K562 (cell line): ENCODE measurements around the gene ZBTB9. TPM values are rescaled to one million over a fixed set of nuclear protein-coding genes. Genes with fewer than 3 reads are reported as not detected.
A peak's percentile ranks its signal among the peaks of the same experiment; 100 is the strongest.

Experiments used
- ATAC-seq: fragments of 200-7000 bp; cut with Tn5 transposase; 3 replicates; pipeline ENCODE4 v1.9.1; 2020; ENCODE audit warnings: moderate library complexity
- BruUV-seq: library from RNA; stranded (reverse); fragments of 400-500 nt; replicated peaks from 2 replicates; lab custom pipeline; 2021; lab: Mats Ljungman, UMichigan
- CTCF ChIA-PET: fragments of 300-600 bp; formaldehyde crosslinking; extraction: SDS; loops from one replicate; lab custom pipeline; 2021; ENCODE audit warnings: low intra/inter-chr PET ratio; lab: Yijun Ruan, JAX
- POLR2A ChIA-PET: fragments of 300-600, 350-650 bp; sonication (Branson Sonifier 250); formaldehyde crosslinking; extraction: SDS; loops from one replicate; lab custom pipeline; 2021; ENCODE audit warnings: antibody characterized with exemption, inconsistent platforms; lab: Yijun Ruan, JAX
- DNase-seq, 4 experiments: peaks; one replicate each; pipeline versions ENCODE4 v3.0.0 to v3.0.0-alpha.2; 2011 to 2018; ENCODE audit warnings: low spot score in 3 of 4, mixed read lengths in 3 of 4; ENCODE audit errors: extremely low read depth in 1 of 4
- FAIRE-seq: peaks from 2 replicates; lab custom pipeline; 2011; peaks lifted over from hg19 to GRCh38; lab: Jason Lieb, UNC
- H2AFZ ChIP-seq: 2 replicates; pipeline ENCODE4 v1.6.0; 2011; ENCODE audit warnings: low read depth, low read length, control low read depth, inconsistent platforms
- H3K27ac ChIP-seq: fragments of 200-600 bp; 3 replicates; pipeline ENCODE4 v1.8.0; 2011; ENCODE audit warnings: low read depth, mild to moderate bottlenecking, control low read depth, inconsistent platforms, low read length, moderate library complexity, mixed read lengths; ENCODE audit errors: extremely low read depth
- H3K27me3 ChIP-seq, 2 experiments: fragments of 300-600 bp in 1 of 2; 2 replicates in 1 of 2; 3 replicates in 1 of 2; pipeline versions ENCODE4 v1.6.0 to v1.8.0; 2011; ENCODE audit warnings: inconsistent platforms in 2 of 2, low read length in 2 of 2, mild to moderate bottlenecking in 1 of 2, mixed read lengths in 1 of 2, moderate library complexity in 1 of 2; ENCODE audit not compliant: control insufficient read depth in 2 of 2, insufficient read depth in 2 of 2
- H3K36me3 ChIP-seq: fragments of 300-600 bp; 3 replicates; pipeline ENCODE4 v1.8.0; 2011; ENCODE audit warnings: mild to moderate bottlenecking, low read length, inconsistent platforms; ENCODE audit not compliant: control insufficient read depth, insufficient read depth
- H3K4me1 ChIP-seq, 2 experiments: fragments of 200-600 bp in 1 of 2; replicated peaks in 1 of 2; 2 replicates in 1 of 2; 3 replicates in 1 of 2; pipeline versions ENCODE4 v1.5.1 to v1.8.0; 2011; ENCODE audit warnings: inconsistent platforms in 2 of 2, low read length in 2 of 2, mild to moderate bottlenecking in 1 of 2, mixed read lengths in 1 of 2, moderate library complexity in 1 of 2; ENCODE audit not compliant: control insufficient read depth in 2 of 2, insufficient read depth in 2 of 2
- H3K4me2 ChIP-seq: 2 replicates; pipeline ENCODE4 v1.6.1; 2011; ENCODE audit warnings: low read length, control low read depth, inconsistent platforms, mixed read lengths; ENCODE audit not compliant: insufficient read depth
- H3K4me3 ChIP-seq: fragments of 200-600 bp; sonication (generic), shearing (Covaris generic); 2 replicates; pipeline ENCODE4 v1.5.1; 2016; ENCODE audit warnings: control low read depth, inconsistent platforms
- H3K79me2 ChIP-seq: fragments of 200-600 bp; 3 replicates; pipeline ENCODE4 v1.8.0; 2011; ENCODE audit warnings: low read length, inconsistent platforms; ENCODE audit not compliant: control insufficient read depth, insufficient read depth
- H3K9ac ChIP-seq, 2 experiments: 2 replicates each; pipeline versions ENCODE4 v1.6.0 to v1.6.1; 2011; ENCODE audit warnings: low read depth in 2 of 2, low read length in 2 of 2, control low read depth in 1 of 2, inconsistent platforms in 1 of 2, mild to moderate bottlenecking in 1 of 2, mixed read lengths in 1 of 2; ENCODE audit not compliant: insufficient read depth in 1 of 2
- H3K9me1 ChIP-seq: one replicate; pipeline ENCODE4 v1.6.0; 2011; ENCODE audit warnings: inconsistent platforms, mild to moderate bottlenecking, low read length, moderate library complexity; ENCODE audit not compliant: control insufficient read depth, insufficient read depth
- H3K9me3 ChIP-seq: replicated peaks from 2 replicates; pipeline ENCODE4 v1.5.1; 2011; ENCODE audit warnings: low read depth, low read length, inconsistent platforms; ENCODE audit not compliant: control insufficient read depth, insufficient read depth
- H4K20me1 ChIP-seq: replicated peaks from 2 replicates; pipeline ENCODE4 v1.6.1; 2011; ENCODE audit warnings: low read length, inconsistent platforms, mixed read lengths; ENCODE audit not compliant: control insufficient read depth, insufficient read depth
- BCL6 ChIP-seq: fragments of 250-450 bp; sonication (Bioruptor Pico); IDR thresholded peaks from 2 replicates; pipeline ENCODE4 v1.4.0; 2020
- BRD4 ChIP-seq: fragments of 200-600 bp; sonication (generic); IDR thresholded peaks from 2 replicates; pipeline ENCODE4 v1.6.1; 2017; ENCODE audit warnings: inconsistent platforms
- CBFB ChIP-seq: sonication (generic); formaldehyde crosslinking; IDR thresholded peaks from 2 replicates; pipeline ENCODE4 v1.4.0; 2020; ENCODE audit warnings: mild to moderate bottlenecking, missing genetic modification reagents
- HDGF ChIP-seq: fragments of 450-650 bp; IDR thresholded peaks from 2 replicates; pipeline ENCODE4 v1.6.1; 2016
- HNRNPUL1 ChIP-seq: fragments of 200-400 bp; formaldehyde crosslinking; IDR thresholded peaks from 2 replicates; pipeline ENCODE4 v1.6.1; 2017; ENCODE audit warnings: low read length
- KDM5B ChIP-seq: fragments of 200-600 bp; sonication (generic); IDR thresholded peaks from 2 replicates; pipeline ENCODE4 v1.6.1; 2012; ENCODE audit warnings: low read depth, mild to moderate bottlenecking, moderate library complexity, low read length, control low read depth, inconsistent platforms; ENCODE audit not compliant: insufficient replicate concordance
- MEF2A ChIP-seq: IDR thresholded peaks from 2 replicates; pipeline ENCODE4 v1.6.1; 2011; ENCODE audit warnings: low read depth, mild to moderate bottlenecking, low read length, moderate library complexity; ENCODE audit not compliant: control insufficient read depth
- MXI1 ChIP-seq: IDR thresholded peaks from 2 replicates; pipeline ENCODE4 v1.6.1; 2011; ENCODE audit warnings: low read depth, mild to moderate bottlenecking, improper control_type of control experiment, low read length
- POLR2AphosphoS5 ChIP-seq: IDR thresholded peaks from 2 replicates; pipeline ENCODE4 v1.6.1; 2011; ENCODE audit warnings: mild to moderate bottlenecking, low read depth, low read length, moderate library complexity; ENCODE audit not compliant: control insufficient read depth, insufficient read depth
- POLR2G ChIP-seq: fragments of 200-400 bp; formaldehyde crosslinking; IDR thresholded peaks from 2 replicates; pipeline ENCODE4 v1.6.1; 2017; ENCODE audit warnings: low read depth, mild to moderate bottlenecking, antibody characterized with exemption, low read length, moderate library complexity
- PRDM10 ChIP-seq: fragments of 450-650 bp; IDR thresholded peaks from 2 replicates; pipeline ENCODE4 v1.6.1; 2018; ENCODE audit not compliant: partially characterized antibody
- PURB ChIP-seq: sonication (generic); formaldehyde crosslinking; IDR thresholded peaks from 2 replicates; pipeline ENCODE4 v1.9.0; 2021; ENCODE audit warnings: low read depth, mild to moderate bottlenecking, missing genetic modification reagents
- RBFOX2 ChIP-seq: fragments of 200-400 bp; formaldehyde crosslinking; IDR thresholded peaks from 2 replicates; pipeline ENCODE4 v1.6.1; 2017; ENCODE audit warnings: low read depth, mild to moderate bottlenecking, low read length, moderate library complexity
- SMARCC2 ChIP-seq: fragments of 450-650 bp; IDR thresholded peaks from 2 replicates; pipeline ENCODE4 v1.6.1; 2017; ENCODE audit warnings: antibody characterized with exemption, moderate library complexity, mild to moderate bottlenecking, low read depth
- TSC22D4 ChIP-seq: fragments of 450-650 bp; IDR thresholded peaks from 2 replicates; pipeline ENCODE4 v1.6.1; 2016; ENCODE audit warnings: missing genetic modification characterization, missing biosample characterization, control low read depth
- U2AF2 ChIP-seq: fragments of 200-400 bp; formaldehyde crosslinking; optimal IDR thresholded peaks from 2 replicates; pipeline ENCODE3; 2017; ENCODE audit warnings: low read depth, mild to moderate bottlenecking, low read length
- ZBTB8A ChIP-seq: fragments of 450-650 bp; IDR thresholded peaks from 2 replicates; pipeline ENCODE4 v1.6.1; 2018; ENCODE audit warnings: mild to moderate bottlenecking, moderate library complexity; ENCODE audit not compliant: partially characterized antibody
- ZKSCAN8 ChIP-seq: fragments of 200-800 bp; sonication (Bioruptor generic); IDR thresholded peaks from 2 replicates; pipeline ENCODE4 v1.6.1; 2016; ENCODE audit warnings: missing genetic modification characterization, missing compliant biosample characterization
- WGBS: fragments of 100-300 bp; shearing (Covaris generic); methylation state at CpG from one replicate; pipeline ENCODE4 v1.1.6; 2016; ENCODE audit warnings: low coverage, mixed read lengths; ENCODE audit not compliant: insufficient coverage; ENCODE audit errors: missing lambda C conversion rate; 5-methylcytosine and 5-hydroxymethylcytosine counted together
- in situ Hi-C: fragments of 300-500 bp; cut with MboI; formaldehyde crosslinking; loops from 4 replicates; pipeline ENCODE4 v1.15.0; 2018; ENCODE audit warnings: inconsistent platforms, mixed read lengths
- intact Hi-C: fragments of 100-400 bp; cut with micrococcal nuclease; formaldehyde crosslinking; loops from 2 replicates; pipeline ENCODE4 v1.14.2; 2022
- polyA plus RNA-seq, 8 experiments: library from polyadenylated mRNA; depleted of rRNA in 4 of 8; stranded (reverse) in 5 of 8; unstranded in 3 of 8; fragments of >200 nt; fragmentation: Nextera tagmentation in 2 of 8; fragmentation: Illumina TruSeq in 1 of 8; extraction: Ambion mirVana in 2 of 8; extraction: Trizol in 1 of 8; gene quantifications; 2 replicates each; pipeline versions ENCODE4 v1.2.1 to v1.2.3, GENCODE V29; 2011 to 2014; ENCODE audit warnings: inconsistent platforms in 1 of 8, missing spikeins in 1 of 8
- total RNA-seq, 7 experiments: library from RNA; depleted of rRNA in 6 of 7; stranded (reverse); fragments of >200 nt in 6 of 7; fragmentation: Illumina TruSeq in 2 of 7; extraction: Trizol in 2 of 7; gene quantifications; 2 replicates each; pipeline versions ENCODE4 v1.2.1 to v1.2.3, GENCODE V29; 2011 to 2021; ENCODE audit warnings: low replicate concordance in 1 of 7
- TF ChIP-seq, protein P1 (sequence below): fragments of 250-450 bp; sonication (Bioruptor Pico); IDR thresholded peaks from 2 replicates; pipeline ENCODE4 v1.5.0; 2021

The ZBTB9 gene
- total and polyA plus RNA-seq, 9 of the 15 experiments (the other 6 are each of a cell fraction or from before 2014, with no cell fraction given) = 1.9 to 19.5 (median 10.4) TPM

- CTCF ChIA-PET = no interaction called here
- TF ChIP-seq RBFOX2 = peak; percentile 26; the same call in 1 of the 2 replicates
- no peak for TF ChIP-seq HDGF
- TF ChIP-seq POLR2G = 0 out of 2 replicates have a peak, but pooled peaks have one; percentile 17
- no peak for TF ChIP-seq SMARCC2
- TF ChIP-seq PURB (CRISPR knock-in tag) = no peak
- TF ChIP-seq MXI1 = no peak
- TF ChIP-seq ZBTB8A = no peak
- TF ChIP-seq KDM5B = peak; percentile 13
- no peak for TF ChIP-seq TSC22D4 (tag)
- no peak for TF ChIP-seq BRD4
- TF ChIP-seq BCL6 = no peak
- TF ChIP-seq, protein P1, sequence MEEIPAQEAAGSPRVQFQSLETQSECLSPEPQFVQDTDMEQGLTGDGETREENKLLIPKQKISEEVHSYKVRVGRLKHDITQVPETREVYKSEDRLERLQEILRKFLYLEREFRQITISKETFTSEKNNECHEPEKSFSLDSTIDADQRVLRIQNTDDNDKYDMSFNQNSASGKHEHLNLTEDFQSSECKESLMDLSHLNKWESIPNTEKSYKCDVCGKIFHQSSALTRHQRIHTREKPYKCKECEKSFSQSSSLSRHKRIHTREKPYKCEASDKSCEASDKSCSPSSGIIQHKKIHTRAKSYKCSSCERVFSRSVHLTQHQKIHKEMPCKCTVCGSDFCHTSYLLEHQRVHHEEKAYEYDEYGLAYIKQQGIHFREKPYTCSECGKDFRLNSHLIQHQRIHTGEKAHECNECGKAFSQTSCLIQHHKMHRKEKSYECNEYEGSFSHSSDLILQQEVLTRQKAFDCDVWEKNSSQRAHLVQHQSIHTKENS (CRISPR knock-in tag) = no peak
- TF ChIP-seq U2AF2 = no peak
- no peak for TF ChIP-seq CBFB (CRISPR knock-in tag)
- peak; percentile 31 for TF ChIP-seq PRDM10
- no peak for TF ChIP-seq MEF2A
- no peak for TF ChIP-seq HNRNPUL1
- TF ChIP-seq ZKSCAN8 (CRISPR knock-in tag) = no peak
- 0 out of 2 replicates have a peak, but pooled peaks have one; percentile 8 for TF ChIP-seq POLR2AphosphoS5
Observed at GRCh38 chr6:33456156-33456555, 1.8 kb downstream of the ZBTB9 start.

More at GRCh38 chr6:33456156-33456555, 1.8 kb downstream of the ZBTB9 start:
- H3K79me2 ChIP-seq = peaks cover 35% of the 10 kb centered on the region
- POLR2A ChIA-PET = no interaction called here
- H3K9me1 ChIP-seq = no peaks in the 10 kb centered on the region
- no peaks in the 10 kb centered on the region for H3K27me3 ChIP-seq
- H2AFZ ChIP-seq = no peak overlapping the region
- in situ Hi-C loops = no loop called here
- H3K4me2 ChIP-seq = no peak overlapping the region; the same call in 1 of the 2 replicates
- DNase-seq (no peak), ATAC-seq (no peak), FAIRE-seq (no peak)
- intact Hi-C loops = no loop called here
- H3K36me3 ChIP-seq = peaks cover 27% of the 10 kb centered on the region
- BruUV-seq = no TSS peak
- H3K9ac ChIP-seq = peak overlapping the region in 1 of 2 experiments; percentile 95; a peak in 2 of 4 replicates
- no peak overlapping the region for H3K4me3 ChIP-seq
- H3K4me1 ChIP-seq = peaks cover 16 to 20% of the 10 kb centered on the region in 2 experiments
- H4K20me1 ChIP-seq = no peaks in the 10 kb centered on the region
- no peak overlapping the region for H3K27ac ChIP-seq
- no peaks in the 10 kb centered on the region for H3K9me3 ChIP-seq
- 97% methylated on average over 12 of the region's 12 CpGs for WGBS
